Measurements from ENCODE around the gene ITIH4.
"Not testable (repeated sequence)": the region's sequence is repeated elsewhere in the genome, so short reads cannot be mapped to it uniquely, and the experiment has no call there.

ITIH4 gene

GRCh38 chr3:52782412-52783210 is 47.9 kb downstream of the ITIH4 start:
- DNase-seq: no peak

GRCh38 chr3:52781741-52782140 is 48.7 kb downstream of the ITIH4 start:
- no peak for DNase-seq

GRCh38 chr3:52779837-52780585 is 50.5 kb downstream of the ITIH4 start:
- DNase-seq: no peak

GRCh38 chr3:52779011-52779836 is 51.2 kb downstream of the ITIH4 start:
- no peak for DNase-seq

GRCh38 chr3:52777959-52778805 is 52.3 kb downstream of the ITIH4 start:
- no peak for DNase-seq

GRCh38 chr3:52777127-52777958 is 53.1 kb downstream of the ITIH4 start, which contains the start of gene ITIH1:
Gene ITIH1, plus strand, starts transcription at chr3:52777599. Its CDS starts 17 bp downstream, at chr3:52777616.
- no peak for DNase-seq

GRCh38 chr3:52776486-52776885 is 54.0 kb downstream of the ITIH4 start:
- not testable (repeated sequence) for DNase-seq

- DNase-seq: no peak
These were observed 54.6 kb downstream of the ITIH4 start for GRCh38 chr3:52775877-52776276.

- no peak for DNase-seq
These were observed 55.3 kb downstream of the ITIH4 start for GRCh38 chr3:52774901-52775864.

- DNase-seq: no peak
These were observed 56.3 kb downstream of the ITIH4 start for GRCh38 chr3:52774066-52774713.

GRCh38 chr3:52773361-52774065 is 57.0 kb downstream of the ITIH4 start:
- DNase-seq: no peak

- no peak for DNase-seq
These were observed 58.8 kb downstream of the ITIH4 start for GRCh38 chr3:52771702-52772101.

- no peak for DNase-seq
These were observed 59.2 kb downstream of the ITIH4 start for GRCh38 chr3:52771334-52771681.

- DNase-seq: peak; percentile 90
These were observed 59.8 kb downstream of the ITIH4 start, which contains the start of gene NEK4 for GRCh38 chr3:52770496-52771333. Gene NEK4, minus strand, starts transcription at chr3:52770940. Its CDS starts 194 bp downstream, at chr3:52770746.

- no peak for DNase-seq
These were observed 60.6 kb downstream of the ITIH4 start for GRCh38 chr3:52769786-52770455.

- no peak for DNase-seq
These were observed 67.0 kb downstream of the ITIH4 start for GRCh38 chr3:52763466-52763865.
